Spleen (tissue), 11 donors: ENCODE measurements around the gene MAP1A. TPM values are rescaled to one million over a fixed set of nuclear protein-coding genes. Genes with fewer than 3 reads are reported as not detected.

Source experiments
- DNase-seq: peaks from one replicate; pipeline ENCODE4 v3.0.0-alpha.2; 2020
- H3K27ac ChIP-seq, 8 donors: fragments of 200-600 bp; sonication (generic) in 7 of 8; 1 replicate in 4 of 8; 2 replicates in 4 of 8; pipeline versions ENCODE4 v1.5.0 to v1.8.0; 2016 to 2021; ENCODE audit warnings: inconsistent platforms in 4 of 8, mild to moderate bottlenecking in 4 of 8, moderate library complexity in 1 of 8
- H3K27me3 ChIP-seq, 7 donors: fragments of 200-600 bp; sonication (generic) in 6 of 7; replicated peaks in 1 of 7; 1 replicate in 4 of 7; 2 replicates in 3 of 7; pipeline versions ENCODE4 v1.5.0 to v1.8.0; 2016 to 2021; ENCODE audit warnings: inconsistent platforms in 3 of 7, mild to moderate bottlenecking in 1 of 7
- H3K36me3 ChIP-seq, 6 donors: fragments of 200-600 bp; sonication (generic) in 5 of 6; 1 replicate in 4 of 6; 2 replicates in 2 of 6; pipeline versions ENCODE4 v1.5.0 to v1.8.0; 2016 to 2021; ENCODE audit warnings: inconsistent platforms in 2 of 6
- H3K4me1 ChIP-seq, 6 donors: fragments of 200-600 bp; sonication (generic) in 5 of 6; 1 replicate in 3 of 6; 2 replicates in 3 of 6; pipeline versions ENCODE4 v1.5.0 to v1.8.0; 2016 to 2021; ENCODE audit warnings: inconsistent platforms in 3 of 6
- H3K4me3 ChIP-seq, 8 donors: fragments of 200-600 bp; sonication (generic) in 7 of 8; 1 replicate in 4 of 8; 2 replicates in 4 of 8; pipeline versions ENCODE4 v1.5.0 to v1.8.0; 2016 to 2021; ENCODE audit warnings: inconsistent platforms in 4 of 8, mild to moderate bottlenecking in 4 of 8, moderate library complexity in 2 of 8
- H3K9me3 ChIP-seq, 8 donors: fragments of 200-600 bp; sonication (generic) in 7 of 8; 1 replicate in 4 of 8; 2 replicates in 4 of 8; pipeline versions ENCODE4 v1.5.0 to v1.8.0; 2016 to 2021; ENCODE audit warnings: inconsistent platforms in 4 of 8
- POLR2A ChIP-seq, 3 donors: fragments of 450-650 bp; IDR thresholded peaks; one replicate each; pipeline ENCODE4 v1.5.1; 2017; ENCODE audit warnings: antibody characterized with exemption in 3 of 3, mild to moderate bottlenecking in 1 of 3
- POLR2AphosphoS5 ChIP-seq, 3 donors: sonication (generic); formaldehyde crosslinking; IDR thresholded peaks; one replicate each; pipeline ENCODE4 v1.5.1; 2017; ENCODE audit warnings: antibody characterized with exemption in 3 of 3
- WGBS, 5 donors: extraction: QIAGEN DNeasy Blood & Tissue Kit in 3 of 5; methylation state at CpG; one replicate each; pipeline versions ENCODE4 v1.1.5 to v1.1.7; 2013 to 2018; 5-methylcytosine and 5-hydroxymethylcytosine counted together
- intact Hi-C: fragments of 100-400 bp; cut with DNase I; formaldehyde crosslinking; loops from one replicate; pipeline ENCODE4 v1.15.0; 2023; ENCODE audit warnings: low total_unique reads
- polyA plus RNA-seq, 3 donors: library from polyadenylated mRNA; stranded (reverse); fragments of 200-250 nt; gene quantifications; one replicate each; pipeline ENCODE4 v1.2.1, GENCODE V29; 2013
- total RNA-seq, 7 donors: library from RNA; depleted of rRNA in 3 of 7; stranded (reverse); fragments of >200 nt in 3 of 7; fragmentation: NEBNext Ultra II Directional in 4 of 7; extraction: Animal tissue kit (Norgen Biotek cat#: 25700) in 4 of 7; gene quantifications; one replicate each; pipeline versions ENCODE4 v1.1.0 to v1.2.1, GENCODE V29; 2016 to 2021
- TF ChIP-seq, protein P1 (sequence below), 11 experiments: fragments of 200-600 bp in 7 of 11; fragments of 450-650 bp in 4 of 11; sonication (generic) in 4 of 11; IDR thresholded peaks in 8 of 11; conservative IDR thresholded peaks in 3 of 11; 1 replicate in 7 of 11; 2 replicates in 4 of 11; pipeline versions ENCODE4 v1.4.0 to v1.8.0; 2016 to 2021; ENCODE audit warnings: antibody characterized with exemption in 11 of 11, inconsistent platforms in 4 of 11, mild to moderate bottlenecking in 1 of 11
- donor health status: healthy with polysubstance abuse.
- donor health status: DM: no; HTN: no; CAD: no; lungs with moderate emphysema.
- donor health status: DM: no; HTN: no; CAD: no.
- donor health status: Bipolar disorder and iron deficiency.
- donor health status: healthy.
- donor health status: DM: no; HTN: no; CAD: no.
- donor health status: DM: yes; HTN: yes; CAD: no.

The MAP1A gene
- total and polyA plus RNA-seq, 10 donors, result 0.15 to 5.4 (median 2.6) TPM

- WGBS, 5 donors, result 51 to 67% (median 57%) methylated on average over 4 of the region's 4 CpGs
- DNase-seq, result no peak
- intact Hi-C loops, result no loop called here
- H3K9me3 ChIP-seq, result no peaks in the 10 kb centered on the region
- H3K4me3 ChIP-seq, result no peak overlapping the region
- peaks cover 0 to 49% (median 21%) of the 10 kb centered on the region in 7 donors for H3K27me3 ChIP-seq
- no peak overlapping the region for H3K27ac ChIP-seq
- H3K4me1 ChIP-seq, result peaks cover 4 to 51% (median 34%) of the 10 kb centered on the region in 6 donors
- H3K36me3 ChIP-seq, result no peaks in the 10 kb centered on the region
- TF ChIP-seq, protein P1, sequence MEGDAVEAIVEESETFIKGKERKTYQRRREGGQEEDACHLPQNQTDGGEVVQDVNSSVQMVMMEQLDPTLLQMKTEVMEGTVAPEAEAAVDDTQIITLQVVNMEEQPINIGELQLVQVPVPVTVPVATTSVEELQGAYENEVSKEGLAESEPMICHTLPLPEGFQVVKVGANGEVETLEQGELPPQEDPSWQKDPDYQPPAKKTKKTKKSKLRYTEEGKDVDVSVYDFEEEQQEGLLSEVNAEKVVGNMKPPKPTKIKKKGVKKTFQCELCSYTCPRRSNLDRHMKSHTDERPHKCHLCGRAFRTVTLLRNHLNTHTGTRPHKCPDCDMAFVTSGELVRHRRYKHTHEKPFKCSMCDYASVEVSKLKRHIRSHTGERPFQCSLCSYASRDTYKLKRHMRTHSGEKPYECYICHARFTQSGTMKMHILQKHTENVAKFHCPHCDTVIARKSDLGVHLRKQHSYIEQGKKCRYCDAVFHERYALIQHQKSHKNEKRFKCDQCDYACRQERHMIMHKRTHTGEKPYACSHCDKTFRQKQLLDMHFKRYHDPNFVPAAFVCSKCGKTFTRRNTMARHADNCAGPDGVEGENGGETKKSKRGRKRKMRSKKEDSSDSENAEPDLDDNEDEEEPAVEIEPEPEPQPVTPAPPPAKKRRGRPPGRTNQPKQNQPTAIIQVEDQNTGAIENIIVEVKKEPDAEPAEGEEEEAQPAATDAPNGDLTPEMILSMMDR (IDR thresholded peaks at IDR 0.05 in 8 of 11, conservative IDR thresholded peaks at IDR 0.05 in 3 of 11), result peak in 7 of 11 experiments; percentile 13 to 56 (median 43)
- TF ChIP-seq POLR2AphosphoS5 (IDR thresholded peaks at IDR 0.05), result no peak
Measured at GRCh38 chr15:43514241-43515057, 3.0 kb upstream of the MAP1A start.

- no peak for DNase-seq
- TF ChIP-seq, protein P1 (IDR thresholded peaks at IDR 0.05 in 8 of 11, conservative IDR thresholded peaks at IDR 0.05 in 3 of 11), result no peak
- TF ChIP-seq POLR2AphosphoS5 (IDR thresholded peaks at IDR 0.05) (no peak), POLR2A (IDR thresholded peaks at IDR 0.05) (no peak)
- Histone ChIP-seq H3K36me3 (no peaks in the 10 kb centered on the region), H3K27ac (no peak overlapping the region), H3K4me1 (peaks cover 4 to 42% (median 26%) of the 10 kb centered on the region in 6 donors), H3K4me3 (no peak overlapping the region), H3K9me3 (no peaks in the 10 kb centered on the region), H3K27me3 (peaks cover 0 to 49% (median 21%) of the 10 kb centered on the region in 7 donors)
- whole genome bisulfite sequencing, 5 donors, result 39 to 42% (median 41%) methylated on average over 2 of the region's 2 CpGs
- intact Hi-C loops, result no loop called here
Measured at GRCh38 chr15:43515741-43516140, 1.7 kb upstream of the MAP1A start.

GRCh38 chr15:43516185-43516584 lies 1.2 kb upstream of the MAP1A start:
- DNase-seq, result no peak
- TF ChIP-seq, protein P1 (IDR thresholded peaks at IDR 0.05 in 8 of 11, conservative IDR thresholded peaks at IDR 0.05 in 3 of 11), result no peak
- no peak for TF ChIP-seq POLR2A (IDR thresholded peaks at IDR 0.05)
- no peak for TF ChIP-seq POLR2AphosphoS5 (IDR thresholded peaks at IDR 0.05)
- peaks cover 0 to 3% (median 0%) of the 10 kb centered on the region in 6 donors for H3K36me3 ChIP-seq
- intact Hi-C loops, result no loop called here
- H3K27ac ChIP-seq, result no peak overlapping the region
- H3K4me1 ChIP-seq, result peaks cover 2 to 38% (median 22%) of the 10 kb centered on the region in 6 donors
- no peaks in the 10 kb centered on the region for H3K9me3 ChIP-seq
- H3K4me3 ChIP-seq, result no peak overlapping the region
- 42 to 58% (median 52%) methylated on average over 5 of the region's 5 CpGs for WGBS, 5 donors
- H3K27me3 ChIP-seq, result peaks cover 0 to 53% (median 21%) of the 10 kb centered on the region in 7 donors

- H3K27me3 ChIP-seq, result peaks cover 0 to 53% (median 21%) of the 10 kb centered on the region in 7 donors
- H3K27ac ChIP-seq, result peak overlapping the region in 4 of 8 donors; percentile 24 to 47 (median 28)
- no peak for DNase-seq
- no peaks in the 10 kb centered on the region for H3K9me3 ChIP-seq
- H3K36me3 ChIP-seq, result peaks cover 0 to 10% (median 0%) of the 10 kb centered on the region in 6 donors
- intact Hi-C loops, result no loop called here
- peaks cover 0 to 33% (median 17%) of the 10 kb centered on the region in 6 donors for H3K4me1 ChIP-seq
- WGBS, 5 donors, result 45 to 56% (median 50%) methylated on average over 4 of the region's 4 CpGs
- TF ChIP-seq POLR2A (IDR thresholded peaks at IDR 0.05) (no peak), POLR2AphosphoS5 (IDR thresholded peaks at IDR 0.05) (no peak)
- TF ChIP-seq, protein P1 (IDR thresholded peaks at IDR 0.05 in 8 of 11, conservative IDR thresholded peaks at IDR 0.05 in 3 of 11), result no peak
- H3K4me3 ChIP-seq, result peak overlapping the region in 3 of 8 donors; percentile 29 to 56 (median 34)
Measured at GRCh38 chr15:43516801-43517353, 531 bp upstream of the MAP1A start.
